HuH-7.5 (cell line): Measurements from ENCODE around the gene PRF1.

Experiments used
- DNase-seq: peaks from one replicate; pipeline ENCODE4 v3.0.0; 2011; ENCODE audit warnings: low spot score

The PRF1 gene

GRCh38 chr10:70576803-70577517, 25.6 kb downstream of the PRF1 start:
- no peak for DNase-seq

GRCh38 chr10:70575874-70576802, 26.4 kb downstream of the PRF1 start:
- DNase-seq: no peak

- DNase-seq: no peak
Observed at GRCh38 chr10:70575486-70575873, 27.1 kb downstream of the PRF1 start.

- DNase-seq: no peak
Observed at GRCh38 chr10:70573599-70574506, 28.7 kb downstream of the PRF1 start.

GRCh38 chr10:70571636-70572439, 30.7 kb downstream of the PRF1 start:
- no peak for DNase-seq

GRCh38 chr10:70571236-70571635, 31.3 kb downstream of the PRF1 start:
- no peak for DNase-seq

- DNase-seq: no peak
Observed at GRCh38 chr10:70568781-70569495, 33.6 kb downstream of the PRF1 start.

- no peak for DNase-seq
Observed at GRCh38 chr10:70568113-70568512, 34.4 kb downstream of the PRF1 start.

GRCh38 chr10:70567603-70568002, 34.9 kb downstream of the PRF1 start:
- DNase-seq: no peak

- no peak for DNase-seq
Observed at GRCh38 chr10:70566515-70567290, 35.8 kb downstream of the PRF1 start.

- no peak for DNase-seq
Observed at GRCh38 chr10:70565556-70566514, 36.7 kb downstream of the PRF1 start.

- no peak for DNase-seq
Observed at GRCh38 chr10:70564901-70565351, 37.6 kb downstream of the PRF1 start.

- DNase-seq: no peak
Observed at GRCh38 chr10:70564113-70564725, 38.3 kb downstream of the PRF1 start.

GRCh38 chr10:70563230-70563629, 39.3 kb downstream of the PRF1 start:
- no peak for DNase-seq

GRCh38 chr10:70562036-70562755, 40.3 kb downstream of the PRF1 start:
- no peak for DNase-seq

- no peak for DNase-seq
Observed at GRCh38 chr10:70561558-70561957, 41.0 kb downstream of the PRF1 start.

- DNase-seq: no peak
Observed at GRCh38 chr10:70561070-70561469, 41.5 kb downstream of the PRF1 start.
